Endodermal cell (in vitro differentiated cells): ENCODE data around the gene CYP27C1. TPM values are rescaled to one million over a fixed set of nuclear protein-coding genes. Genes with fewer than 3 reads are reported as not detected.
"Not testable (repeated sequence)": the region's sequence is repeated elsewhere in the genome, so short reads cannot be mapped to it uniquely, and the experiment has no call there.

Experiments used
- DNase-seq: peaks from one replicate; pipeline ENCODE4 v3.0.0-alpha.2; 2017
- H3K27ac ChIP-seq: 2 replicates; pipeline ENCODE4 v1.5.1; 2013; ENCODE audit warnings: mild to moderate bottlenecking, low read depth, low read length, moderate library complexity
- H3K27me3 ChIP-seq: 2 replicates; pipeline ENCODE4 v1.6.1; 2013; ENCODE audit warnings: mild to moderate bottlenecking, low read length, moderate library complexity; ENCODE audit not compliant: insufficient read depth, control insufficient read depth, poor library complexity, severe bottlenecking
- H3K36me3 ChIP-seq: 2 replicates; pipeline ENCODE4 v1.7.0; 2013; ENCODE audit warnings: mild to moderate bottlenecking, low read length, moderate library complexity; ENCODE audit not compliant: control insufficient read depth, insufficient read depth
- H3K4me1 ChIP-seq: one replicate; pipeline ENCODE4 v1.7.0; 2013; ENCODE audit warnings: low read length; ENCODE audit not compliant: control insufficient read depth, insufficient read depth
- H3K4me3 ChIP-seq: 2 replicates; pipeline ENCODE4 v1.5.1; 2013; ENCODE audit warnings: mild to moderate bottlenecking, low read length, moderate library complexity
- H3K9ac ChIP-seq: 2 replicates; pipeline ENCODE4 v1.6.1; 2013; ENCODE audit warnings: mild to moderate bottlenecking, low read length, moderate library complexity; ENCODE audit not compliant: poor library complexity, severe bottlenecking; ENCODE audit errors: extremely low read depth
- H3K9me3 ChIP-seq: 2 replicates; pipeline ENCODE4 v1.6.1; 2013; ENCODE audit warnings: mild to moderate bottlenecking, low read length, moderate library complexity; ENCODE audit not compliant: control insufficient read depth
- H3K27ac Mint-ChIP-seq: 2 replicates; pipeline ENCODE4 v1.8.0; 2020; ENCODE audit warnings: mixed read lengths
- H3K27me3 Mint-ChIP-seq: 2 replicates; pipeline ENCODE4 v1.8.0; 2021; ENCODE audit warnings: mild to moderate bottlenecking, mixed read lengths; ENCODE audit not compliant: insufficient read depth
- H3K36me3 Mint-ChIP-seq: 2 replicates; pipeline ENCODE4 v1.8.0; 2020; ENCODE audit warnings: low read depth, mixed read lengths
- H3K4me1 Mint-ChIP-seq: 2 replicates; pipeline ENCODE4 v1.8.0; 2020; ENCODE audit warnings: mixed read lengths
- H3K4me3 Mint-ChIP-seq: 2 replicates; pipeline ENCODE4 v1.8.0; 2020; ENCODE audit warnings: mild to moderate bottlenecking, moderate library complexity, mixed read lengths
- H3K9me3 Mint-ChIP-seq: 2 replicates; pipeline ENCODE4 v1.8.0; 2020; ENCODE audit warnings: mild to moderate bottlenecking, mixed read lengths
- CTCF ChIP-seq: fragments of 200-600 bp; sonication (generic); conservative IDR thresholded peaks from 2 replicates; pipeline ENCODE4 v1.5.0; 2021; ENCODE audit warnings: antibody characterized with exemption, mild to moderate bottlenecking
- WGBS, 2 experiments: methylation state at CpG; one replicate each; pipeline versions ENCODE4 v1.1.5 to v1.1.7; 2013; ENCODE audit warnings: missing lambda C conversion rate in 2 of 2, mixed read lengths in 1 of 2; ENCODE audit not compliant: insufficient coverage in 1 of 2, insufficient read length in 1 of 2; 5-methylcytosine and 5-hydroxymethylcytosine counted together
- total RNA-seq, 2 donors: library from RNA; stranded (reverse); fragmentation: NEBNext Ultra II Directional in 1 of 2; extraction: Animal tissue kit (Norgen Biotek cat#: 25700) in 1 of 2; gene quantifications; 2 replicates in 1 of 2; 3 replicates in 1 of 2; pipeline ENCODE4 v1.2.1, GENCODE V29; 2021

CYP27C1 gene
- total RNA-seq, 2 donors from 2014 or later: 4.4 to 4.9 TPM

GRCh38 chr2:127163921-127164320 is 56.2 kb downstream of the CYP27C1 start:
- TF ChIP-seq CTCF: no peak
- WGBS, 2 experiments: 96 to 100% methylated on average over 1 to 3 of the region's 3 CpGs
- no peaks in the 10 kb centered on the region for H3K36me3 ChIP-seq
- H3K36me3 Mint-ChIP-seq: no peaks in the 10 kb centered on the region
- H3K27me3 ChIP-seq: peaks cover 31% of the 10 kb centered on the region
- H3K27me3 Mint-ChIP-seq: peaks cover 2% of the 10 kb centered on the region
- H3K4me3 ChIP-seq: no peak overlapping the region
- no peaks in the 10 kb centered on the region for H3K9me3 ChIP-seq
- H3K27ac ChIP-seq: no peak overlapping the region
- H3K9me3 Mint-ChIP-seq: no peaks in the 10 kb centered on the region
- H3K4me1 Mint-ChIP-seq: peaks cover 24% of the 10 kb centered on the region
- peak overlapping the region; percentile 7 for H3K4me3 Mint-ChIP-seq
- H3K4me1 ChIP-seq: peaks cover 3% of the 10 kb centered on the region
- no peak for DNase-seq
- no peak overlapping the region for H3K9ac ChIP-seq
- H3K27ac Mint-ChIP-seq: no peak overlapping the region

- not testable (repeated sequence) for H3K36me3 Mint-ChIP-seq, H3K4me3 Mint-ChIP-seq, H3K27ac Mint-ChIP-seq, H3K9me3 Mint-ChIP-seq, H3K4me1 ChIP-seq, H3K27me3 Mint-ChIP-seq, H3K9ac ChIP-seq, H3K27ac ChIP-seq, H3K9me3 ChIP-seq, DNase-seq, H3K36me3 ChIP-seq, H3K4me3 ChIP-seq
- H3K27me3 ChIP-seq: peaks cover 31% of the 10 kb centered on the region
- 93 to 94% methylated on average over 3 to 7 of the region's 7 CpGs for WGBS, 2 experiments
- peaks cover 24% of the 10 kb centered on the region for H3K4me1 Mint-ChIP-seq
Measured at GRCh38 chr2:127163090-127163406, 57.1 kb downstream of the CYP27C1 start.

GRCh38 chr2:127162261-127163089 is 57.6 kb downstream of the CYP27C1 start:
- Histone ChIP-seq H3K4me3 (no peak overlapping the region), H3K36me3 (no peaks in the 10 kb centered on the region), H3K27ac (no peak overlapping the region), H3K9ac (no peak overlapping the region), H3K9me3 (no peaks in the 10 kb centered on the region), H3K4me1 (peaks cover 3% of the 10 kb centered on the region), H3K27me3 (peaks cover 31% of the 10 kb centered on the region)
- TF ChIP-seq CTCF: no peak
- Mint-ChIP-seq H3K4me1 (peaks cover 27% of the 10 kb centered on the region), H3K9me3 (no peaks in the 10 kb centered on the region), H3K27me3 (peaks cover 3% of the 10 kb centered on the region), H3K27ac (no peak overlapping the region), H3K4me3 (no peak overlapping the region), H3K36me3 (no peaks in the 10 kb centered on the region)
- DNase-seq: no peak
- 91 to 100% methylated on average over 3 to 7 of the region's 7 CpGs for WGBS, 2 experiments
